CD14-positive monocyte (primary cell): ENCODE measurements around the gene SKOR1. TPM values are rescaled to one million over a fixed set of nuclear protein-coding genes. Genes with fewer than 3 reads are reported as not detected.

ENCODE experiments used
- DNase-seq, 3 donors: peaks; one replicate each; pipeline ENCODE4 v3.0.0-alpha.2; 2011 to 2022
- H2AFZ ChIP-seq: 2 replicates; pipeline ENCODE4 v1.6.0; 2012; ENCODE audit warnings: mild to moderate bottlenecking, low read depth, low read length, inconsistent platforms; ENCODE audit not compliant: insufficient read depth, poor library complexity, severe bottlenecking
- H3K27ac ChIP-seq, 2 donors: 1 replicate in 1 of 2; 2 replicates in 1 of 2; pipeline ENCODE4 v1.5.1; 2012 to 2013; ENCODE audit warnings: low read length in 2 of 2, control low read depth in 1 of 2, inconsistent platforms in 1 of 2, low read depth in 1 of 2, mild to moderate bottlenecking in 1 of 2
- H3K27me3 ChIP-seq, 2 donors: one replicate each; pipeline versions ENCODE4 v1.6.0 to v1.6.1; 2011 to 2013; ENCODE audit warnings: low read length in 2 of 2; ENCODE audit not compliant: control insufficient read depth in 2 of 2, insufficient read depth in 2 of 2
- H3K36me3 ChIP-seq, 2 donors: replicated peaks in 1 of 2; 1 replicate in 1 of 2; 2 replicates in 1 of 2; pipeline versions ENCODE4 v1.5.1 to v1.6.1; 2012 to 2013; ENCODE audit warnings: low read length in 2 of 2, control low read depth in 1 of 2, inconsistent platforms in 1 of 2, mild to moderate bottlenecking in 1 of 2; ENCODE audit not compliant: insufficient read depth in 2 of 2, control insufficient read depth in 1 of 2
- H3K4me1 ChIP-seq, 2 donors: 1 replicate in 1 of 2; 2 replicates in 1 of 2; pipeline versions ENCODE4 v1.5.1 to v1.6.1; 2012 to 2013; ENCODE audit warnings: low read length in 2 of 2, control low read depth in 1 of 2, inconsistent platforms in 1 of 2, mild to moderate bottlenecking in 1 of 2, moderate library complexity in 1 of 2; ENCODE audit not compliant: insufficient read depth in 2 of 2, control insufficient read depth in 1 of 2
- H3K4me2 ChIP-seq: replicated peaks from 2 replicates; pipeline ENCODE3; 2012; ENCODE audit warnings: low read length, moderate library complexity, mild to moderate bottlenecking; ENCODE audit not compliant: poor library complexity, severe bottlenecking; ENCODE audit errors: extremely low read depth
- H3K4me3 ChIP-seq, 3 experiments: fragments of 200-600 bp in 1 of 3; sonication (generic) in 1 of 3; replicated peaks in 1 of 3; 1 replicate in 2 of 3; 2 replicates in 1 of 3; pipeline ENCODE4 v1.5.1; 2011 to 2013; ENCODE audit warnings: low read length in 3 of 3, mild to moderate bottlenecking in 3 of 3, control low read depth in 2 of 3, low read depth in 2 of 3, inconsistent platforms in 1 of 3, moderate library complexity in 1 of 3
- H3K79me2 ChIP-seq: 2 replicates; pipeline ENCODE4 v1.6.0; 2012; ENCODE audit warnings: mild to moderate bottlenecking, control low read depth, inconsistent platforms, low read length, moderate library complexity; ENCODE audit not compliant: insufficient read depth
- H3K9ac ChIP-seq: 2 replicates; pipeline ENCODE4 v1.6.0; 2017; ENCODE audit warnings: low read length, mild to moderate bottlenecking; ENCODE audit not compliant: insufficient read depth, poor library complexity, severe bottlenecking
- H3K9me3 ChIP-seq, 2 donors: replicated peaks in 1 of 2; 1 replicate in 1 of 2; 2 replicates in 1 of 2; pipeline versions ENCODE4 v1.5.1 to v1.6.1; 2012 to 2013; ENCODE audit warnings: low read length in 2 of 2, control low read depth in 1 of 2; ENCODE audit not compliant: control insufficient read depth in 1 of 2, insufficient read depth in 1 of 2
- H4K20me1 ChIP-seq: 2 replicates; pipeline ENCODE4 v1.6.0; 2012; ENCODE audit warnings: mild to moderate bottlenecking, low read length, control low read depth, moderate library complexity; ENCODE audit not compliant: insufficient read depth
- H3K27ac Mint-ChIP-seq, 7 donors: one replicate each; pipeline ENCODE4 v1.8.0; 2020; ENCODE audit warnings: mild to moderate bottlenecking in 7 of 7, mixed read lengths in 7 of 7, moderate library complexity in 6 of 7, inconsistent platforms in 2 of 7
- H3K27me3 Mint-ChIP-seq, 3 donors: one replicate each; pipeline ENCODE4 v1.8.0; 2021 to 2022; ENCODE audit warnings: low read depth in 3 of 3, mild to moderate bottlenecking in 3 of 3, mixed read lengths in 3 of 3, moderate library complexity in 3 of 3, inconsistent platforms in 1 of 3
- H3K36me3 Mint-ChIP-seq, 2 donors: one replicate each; pipeline ENCODE4 v1.8.0; 2020; ENCODE audit warnings: mixed read lengths in 2 of 2, inconsistent platforms in 1 of 2, mild to moderate bottlenecking in 1 of 2
- H3K4me1 Mint-ChIP-seq: one replicate; pipeline ENCODE4 v1.8.0; 2020; ENCODE audit warnings: mild to moderate bottlenecking, mixed read lengths
- H3K4me3 Mint-ChIP-seq, 2 donors: one replicate each; pipeline ENCODE4 v1.8.0; 2020; ENCODE audit warnings: mild to moderate bottlenecking in 2 of 2, mixed read lengths in 2 of 2, moderate library complexity in 1 of 2
- H3K9me3 Mint-ChIP-seq, 7 donors: one replicate each; pipeline ENCODE4 v1.8.0; 2020 to 2022; ENCODE audit warnings: mixed read lengths in 7 of 7, mild to moderate bottlenecking in 6 of 7, moderate library complexity in 6 of 7, inconsistent platforms in 2 of 7
- WGBS: methylation state at CpG from one replicate; pipeline ENCODE4 v1.1.5; 2013; ENCODE audit warnings: missing lambda C conversion rate; ENCODE audit not compliant: insufficient coverage; 5-methylcytosine and 5-hydroxymethylcytosine counted together
- intact Hi-C, 2 donors: fragments of 100-400 bp; cut with micrococcal nuclease; formaldehyde crosslinking; loops; one replicate each; pipeline versions ENCODE4 v1.15.0 to v1.15.1; 2023
- polyA plus RNA-seq, 3 donors: library from polyadenylated mRNA; depleted of rRNA in 1 of 3; unstranded in 2 of 3; stranded (reverse) in 1 of 3; fragments of 300-500 nt in 2 of 3; fragments of >200 nt in 1 of 3; fragmentation: Illumina TruSeq in 2 of 3; gene quantifications; 1 replicate in 2 of 3; 2 replicates in 1 of 3; pipeline ENCODE4 v1.2.3, GENCODE V29; 2012 to 2021
- TF ChIP-seq, protein P1 (sequence below): fragments of 200-600 bp; IDR thresholded peaks from one replicate; pipeline ENCODE4 v1.8.0; 2022; ENCODE audit warnings: antibody characterized with exemption, mild to moderate bottlenecking

Gene SKOR1
- polyA plus RNA-seq, 3 donors = 0.23 TPM; not detected in 2

DNA sequence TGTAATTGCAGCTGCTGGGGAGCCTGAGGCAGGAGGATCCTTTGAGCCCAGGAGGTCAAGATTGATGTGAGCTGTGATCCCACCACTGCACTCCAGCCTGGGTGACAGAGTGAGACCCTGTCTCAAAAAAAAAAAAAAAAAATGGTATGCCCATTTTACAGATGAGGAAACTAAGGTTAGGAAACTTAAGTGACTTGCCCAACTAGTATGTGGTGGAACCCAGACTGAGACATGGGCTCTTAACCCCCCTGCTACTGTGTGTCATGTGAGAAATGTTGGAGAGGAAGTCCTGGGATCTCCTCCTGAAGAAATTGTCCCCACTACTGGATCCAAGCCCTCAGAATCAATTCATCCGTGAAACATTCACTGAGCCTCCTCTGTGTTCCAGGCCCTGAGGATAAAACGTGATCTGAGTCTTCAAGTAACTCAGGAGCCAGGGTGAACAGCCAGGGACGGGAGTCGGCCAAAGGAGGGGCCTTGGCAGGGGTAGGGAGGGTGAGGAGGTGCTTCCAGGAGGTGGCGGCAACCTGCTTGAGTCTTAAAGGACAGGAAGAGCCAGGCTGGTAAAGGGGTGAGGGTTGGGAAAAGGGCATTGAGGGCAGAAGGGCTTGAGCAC, 34.1 kb downstream of the SKOR1 start:
- Histone ChIP-seq H2AFZ (no peak overlapping the region), H4K20me1 (no peaks in the 10 kb centered on the region), H3K9me3 (no peaks in the 10 kb centered on the region), H3K4me2 (no peak overlapping the region), H3K9ac (no peak overlapping the region), H3K36me3 (no peaks in the 10 kb centered on the region), H3K27ac (no peak overlapping the region), H3K4me1 (peaks cover 9 to 12% of the 10 kb centered on the region in 2 donors), H3K4me3 (no peak overlapping the region), H3K79me2 (no peaks in the 10 kb centered on the region), H3K27me3 (no peaks in the 10 kb centered on the region)
- H3K27ac Mint-ChIP-seq = no peak overlapping the region
- H3K9me3 Mint-ChIP-seq = no peaks in the 10 kb centered on the region
- no peaks in the 10 kb centered on the region for H3K36me3 Mint-ChIP-seq
- DNase-seq = no peak
- H3K4me3 Mint-ChIP-seq = no peak overlapping the region
- WGBS = 97% methylated on average over 3 of the region's 5 CpGs
- TF ChIP-seq, protein P1, sequence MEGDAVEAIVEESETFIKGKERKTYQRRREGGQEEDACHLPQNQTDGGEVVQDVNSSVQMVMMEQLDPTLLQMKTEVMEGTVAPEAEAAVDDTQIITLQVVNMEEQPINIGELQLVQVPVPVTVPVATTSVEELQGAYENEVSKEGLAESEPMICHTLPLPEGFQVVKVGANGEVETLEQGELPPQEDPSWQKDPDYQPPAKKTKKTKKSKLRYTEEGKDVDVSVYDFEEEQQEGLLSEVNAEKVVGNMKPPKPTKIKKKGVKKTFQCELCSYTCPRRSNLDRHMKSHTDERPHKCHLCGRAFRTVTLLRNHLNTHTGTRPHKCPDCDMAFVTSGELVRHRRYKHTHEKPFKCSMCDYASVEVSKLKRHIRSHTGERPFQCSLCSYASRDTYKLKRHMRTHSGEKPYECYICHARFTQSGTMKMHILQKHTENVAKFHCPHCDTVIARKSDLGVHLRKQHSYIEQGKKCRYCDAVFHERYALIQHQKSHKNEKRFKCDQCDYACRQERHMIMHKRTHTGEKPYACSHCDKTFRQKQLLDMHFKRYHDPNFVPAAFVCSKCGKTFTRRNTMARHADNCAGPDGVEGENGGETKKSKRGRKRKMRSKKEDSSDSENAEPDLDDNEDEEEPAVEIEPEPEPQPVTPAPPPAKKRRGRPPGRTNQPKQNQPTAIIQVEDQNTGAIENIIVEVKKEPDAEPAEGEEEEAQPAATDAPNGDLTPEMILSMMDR = no peak
- H3K4me1 Mint-ChIP-seq = peaks cover 8% of the 10 kb centered on the region
- peaks cover 2 to 7% (median 2%) of the 10 kb centered on the region in 3 donors for H3K27me3 Mint-ChIP-seq
- intact Hi-C loops = no loop called here

DNA sequence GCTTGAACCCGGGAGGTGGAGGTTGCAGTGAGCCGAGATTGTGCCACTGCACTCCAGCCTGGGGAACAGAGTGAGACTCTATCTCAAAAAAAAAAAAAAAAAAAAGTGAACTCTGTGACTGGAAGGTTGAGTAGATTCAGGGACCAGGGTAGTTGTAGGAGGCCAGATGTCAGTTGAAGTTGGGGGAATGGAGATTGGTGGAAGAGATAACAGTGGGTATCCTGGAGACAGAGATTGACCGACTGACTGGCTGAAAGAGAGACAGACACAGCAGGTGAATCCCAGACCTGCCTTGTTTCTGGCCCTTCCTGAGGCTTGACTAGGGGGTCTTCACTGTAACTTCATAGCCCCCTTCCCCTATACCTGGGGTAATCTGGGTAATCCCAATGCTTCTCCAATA, 36.7 kb downstream of the SKOR1 start:
- no peaks in the 10 kb centered on the region for H4K20me1 ChIP-seq
- H3K79me2 ChIP-seq = no peaks in the 10 kb centered on the region
- no CpG with 5 or more reads among the region's 3 CpGs for WGBS
- H3K4me1 ChIP-seq = peaks cover 9 to 12% of the 10 kb centered on the region in 2 donors
- DNase-seq = no peak
- no peak overlapping the region for H3K4me3 ChIP-seq
- no peaks in the 10 kb centered on the region for H3K9me3 ChIP-seq
- Mint-ChIP-seq H3K27ac (peak overlapping the region in 1 of 7 donors; percentile 15), H3K9me3 (no peaks in the 10 kb centered on the region), H3K4me3 (no peak overlapping the region), H3K36me3 (no peaks in the 10 kb centered on the region), H3K4me1 (peaks cover 8% of the 10 kb centered on the region), H3K27me3 (peaks cover 2 to 10% (median 5%) of the 10 kb centered on the region in 3 donors)
- intact Hi-C loops = loop anchor here (5.0 to 10.0 kb wide), 3 partner anchors 143 to 295 kb away; no protein-coding TSS in a partner anchor
- TF ChIP-seq, protein P1 = no peak
- H3K27me3 ChIP-seq = no peaks in the 10 kb centered on the region
- H3K27ac ChIP-seq = no peak overlapping the region
- H2AFZ ChIP-seq = no peak overlapping the region
- no peaks in the 10 kb centered on the region for H3K36me3 ChIP-seq
- no peak overlapping the region for H3K9ac ChIP-seq
- no peak overlapping the region for H3K4me2 ChIP-seq
